HepG2 (cell line): ENCODE results near the gene UST. TPM values are rescaled to one million over a fixed set of nuclear protein-coding genes. Genes with fewer than 3 reads are reported as not detected.
A peak's percentile ranks its signal among the peaks of the same experiment; 100 is the strongest.

Source experiments
- EEA1 ChIP-seq: sonication (generic); formaldehyde crosslinking; IDR thresholded peaks from 2 replicates; pipeline ENCODE4 v1.5.1; 2020; ENCODE audit warnings: mild to moderate bottlenecking, missing genetic modification reagents, borderline replicate concordance
- EED ChIP-seq: sonication (generic); formaldehyde crosslinking; IDR thresholded peaks from 2 replicates; pipeline ENCODE4 v1.5.0; 2020; ENCODE audit warnings: mild to moderate bottlenecking, missing genetic modification reagents
- FOXK1 ChIP-seq: sonication (generic); formaldehyde crosslinking; IDR thresholded peaks from 2 replicates; pipeline ENCODE4 v1.4.0; 2020; ENCODE audit warnings: low read depth, missing genetic modification reagents, borderline replicate concordance
- HNF4A ChIP-seq: sonication (generic); formaldehyde crosslinking; IDR thresholded peaks from 2 replicates; pipeline ENCODE4 v1.4.0; 2020; ENCODE audit warnings: missing genetic modification reagents
- KLF12 ChIP-seq: sonication (generic); formaldehyde crosslinking; IDR thresholded peaks from 2 replicates; pipeline ENCODE4 v1.4.0; 2020; ENCODE audit warnings: missing genetic modification reagents, borderline replicate concordance
- MIER2 ChIP-seq: IDR thresholded peaks from 2 replicates; pipeline ENCODE4 v1.6.1; 2016; ENCODE audit warnings: missing biosample characterization, missing genetic modification reagents
- RFX1 ChIP-seq: fragments of 450-650 bp; IDR thresholded peaks from 2 replicates; pipeline ENCODE4 v1.6.1; 2017
- RORA ChIP-seq: sonication (generic); formaldehyde crosslinking; IDR thresholded peaks from 2 replicates; pipeline ENCODE4 v1.5.0; 2020; ENCODE audit warnings: mild to moderate bottlenecking, missing genetic modification reagents, moderate library complexity
- SATB2 ChIP-seq: sonication (generic); formaldehyde crosslinking; IDR thresholded peaks from 2 replicates; pipeline ENCODE4 v1.5.0; 2020; ENCODE audit warnings: missing genetic modification reagents
- TGIF2 ChIP-seq: IDR thresholded peaks from 2 replicates; pipeline ENCODE4 v1.6.1; 2016; ENCODE audit warnings: control low read depth, missing compliant biosample characterization
- U2AF1 ChIP-seq: fragments of 200-400 bp; formaldehyde crosslinking; optimal IDR thresholded peaks from 2 replicates; pipeline ENCODE3; 2017; ENCODE audit warnings: mild to moderate bottlenecking, low read depth, low read length
- YEATS2 ChIP-seq: sonication (generic); formaldehyde crosslinking; IDR thresholded peaks from 2 replicates; pipeline ENCODE4 v1.4.0; 2020; ENCODE audit warnings: missing genetic modification reagents, borderline replicate concordance
- ZNF124 ChIP-seq: sonication (generic); formaldehyde crosslinking; IDR thresholded peaks from 2 replicates; pipeline ENCODE4 v1.4.0; 2020; ENCODE audit warnings: missing genetic modification reagents
- ZNF382 ChIP-seq: sonication (generic); formaldehyde crosslinking; IDR thresholded peaks from 2 replicates; pipeline ENCODE4 v1.5.0; 2020; ENCODE audit warnings: missing genetic modification reagents, mild to moderate bottlenecking, borderline replicate concordance
- ZNF740 ChIP-seq: sonication (generic); formaldehyde crosslinking; IDR thresholded peaks from 2 replicates; pipeline ENCODE4 v1.4.0; 2020; ENCODE audit warnings: missing genetic modification reagents
- ZNF841 ChIP-seq: sonication (generic); formaldehyde crosslinking; IDR thresholded peaks from 2 replicates; pipeline ENCODE4 v1.8.1; 2023; ENCODE audit warnings: missing genetic modification reagents, borderline replicate concordance
- polyA plus RNA-seq, 8 experiments: library from polyadenylated mRNA; depleted of rRNA in 3 of 8; stranded (reverse) in 7 of 8; unstranded in 1 of 8; fragments of >200 nt; fragmentation: Illumina TruSeq in 4 of 8; extraction: Trizol in 4 of 8; gene quantifications; 2 replicates each; pipeline versions ENCODE4 v1.2.1 to v1.2.3, GENCODE V29; 2011 to 2016; ENCODE audit warnings: low read depth in 4 of 8, missing spikeins in 1 of 8, mixed read lengths in 1 of 8; ENCODE audit not compliant: insufficient read depth in 1 of 8
- total RNA-seq, 5 experiments: library from RNA; depleted of rRNA; stranded (reverse); fragments of >200 nt; fragmentation: Illumina TruSeq; extraction: Trizol; gene quantifications; 2 replicates each; pipeline ENCODE4 v1.2.3, GENCODE V29; 2016; ENCODE audit warnings: low read depth in 1 of 5
- TF ChIP-seq, protein P1 (sequence below): sonication (generic); formaldehyde crosslinking; IDR thresholded peaks from 2 replicates; pipeline ENCODE4 v1.9.0; 2022; ENCODE audit warnings: low read depth, missing genetic modification reagents
- TF ChIP-seq, protein P2 (sequence below): sonication (generic); formaldehyde crosslinking; conservative IDR thresholded peaks from 2 replicates; pipeline ENCODE4 v1.8.0; 2022; ENCODE audit warnings: missing genetic modification reagents
- TF ChIP-seq, protein P3 (sequence below): sonication (generic); formaldehyde crosslinking; IDR thresholded peaks from 2 replicates; pipeline ENCODE4 v1.5.0; 2020; ENCODE audit warnings: mild to moderate bottlenecking, missing genetic modification reagents, moderate library complexity
- TF ChIP-seq, protein P4 (sequence below): conservative IDR thresholded peaks from 2 replicates; pipeline ENCODE4 v1.6.1; 2018; ENCODE audit warnings: missing genetic modification reagents
- TF ChIP-seq, protein P5 (sequence below): IDR thresholded peaks from 2 replicates; pipeline ENCODE4 v1.6.1; 2016; ENCODE audit warnings: low read depth, borderline replicate concordance
- TF ChIP-seq, protein P6 (sequence below): sonication (generic); formaldehyde crosslinking; IDR thresholded peaks from 2 replicates; pipeline ENCODE4 v1.5.1; 2020; ENCODE audit warnings: mild to moderate bottlenecking, missing genetic modification reagents, borderline replicate concordance

Gene UST
- total and polyA plus RNA-seq, 2 of the 13 experiments (the other 11 are each of a cell fraction or from before 2014, with no cell fraction given) = 0.27 TPM; not detected in 1

DNA sequence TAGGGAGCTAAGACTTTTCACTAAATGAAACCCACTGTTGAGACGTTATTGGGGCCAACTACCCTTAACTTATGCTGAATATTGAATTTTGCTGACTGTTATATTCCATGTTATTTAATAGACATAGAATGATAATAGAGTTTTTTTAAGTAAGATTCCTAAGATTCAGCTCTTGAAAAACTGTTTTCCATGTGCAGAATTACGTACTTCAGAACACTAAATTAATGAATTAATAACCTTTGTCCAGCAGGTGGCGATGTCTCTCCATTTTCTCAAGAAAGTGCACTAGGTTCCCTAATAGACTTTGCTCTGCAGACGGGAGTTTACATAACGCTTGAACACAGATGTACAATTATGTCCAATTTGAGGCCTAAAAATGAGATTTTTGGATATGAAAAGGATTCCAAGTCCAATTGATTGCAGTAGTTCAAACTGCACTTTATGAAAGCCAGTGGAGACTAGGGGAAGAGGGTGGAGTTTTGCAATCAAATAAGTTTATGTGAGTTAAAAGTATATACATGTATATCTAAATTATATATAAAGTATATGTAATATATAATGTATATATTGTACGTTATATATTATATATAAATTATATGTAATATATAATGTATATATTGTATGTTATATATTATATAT lies 282.1 kb downstream of the UST start (continued):
- TF ChIP-seq, protein P1, sequence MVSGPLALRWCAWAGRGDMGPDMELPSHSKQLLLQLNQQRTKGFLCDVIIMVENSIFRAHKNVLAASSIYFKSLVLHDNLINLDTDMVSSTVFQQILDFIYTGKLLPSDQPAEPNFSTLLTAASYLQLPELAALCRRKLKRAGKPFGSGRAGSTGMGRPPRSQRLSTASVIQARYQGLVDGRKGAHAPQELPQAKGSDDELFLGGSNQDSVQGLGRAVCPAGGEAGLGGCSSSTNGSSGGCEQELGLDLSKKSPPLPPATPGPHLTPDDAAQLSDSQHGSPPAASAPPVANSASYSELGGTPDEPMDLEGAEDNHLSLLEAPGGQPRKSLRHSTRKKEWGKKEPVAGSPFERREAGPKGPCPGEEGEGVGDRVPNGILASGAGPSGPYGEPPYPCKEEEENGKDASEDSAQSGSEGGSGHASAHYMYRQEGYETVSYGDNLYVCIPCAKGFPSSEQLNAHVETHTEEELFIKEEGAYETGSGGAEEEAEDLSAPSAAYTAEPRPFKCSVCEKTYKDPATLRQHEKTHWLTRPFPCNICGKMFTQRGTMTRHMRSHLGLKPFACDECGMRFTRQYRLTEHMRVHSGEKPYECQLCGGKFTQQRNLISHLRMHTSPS (CRISPR knock-in tag) = no peak
- TF ChIP-seq, protein P2, sequence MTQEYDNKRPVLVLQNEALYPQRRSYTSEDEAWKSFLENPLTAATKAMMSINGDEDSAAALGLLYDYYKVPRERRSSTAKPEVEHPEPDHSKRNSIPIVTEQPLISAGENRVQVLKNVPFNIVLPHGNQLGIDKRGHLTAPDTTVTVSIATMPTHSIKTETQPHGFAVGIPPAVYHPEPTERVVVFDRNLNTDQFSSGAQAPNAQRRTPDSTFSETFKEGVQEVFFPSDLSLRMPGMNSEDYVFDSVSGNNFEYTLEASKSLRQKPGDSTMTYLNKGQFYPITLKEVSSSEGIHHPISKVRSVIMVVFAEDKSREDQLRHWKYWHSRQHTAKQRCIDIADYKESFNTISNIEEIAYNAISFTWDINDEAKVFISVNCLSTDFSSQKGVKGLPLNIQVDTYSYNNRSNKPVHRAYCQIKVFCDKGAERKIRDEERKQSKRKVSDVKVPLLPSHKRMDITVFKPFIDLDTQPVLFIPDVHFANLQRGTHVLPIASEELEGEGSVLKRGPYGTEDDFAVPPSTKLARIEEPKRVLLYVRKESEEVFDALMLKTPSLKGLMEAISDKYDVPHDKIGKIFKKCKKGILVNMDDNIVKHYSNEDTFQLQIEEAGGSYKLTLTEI = no peak
- TF ChIP-seq, protein P3, sequence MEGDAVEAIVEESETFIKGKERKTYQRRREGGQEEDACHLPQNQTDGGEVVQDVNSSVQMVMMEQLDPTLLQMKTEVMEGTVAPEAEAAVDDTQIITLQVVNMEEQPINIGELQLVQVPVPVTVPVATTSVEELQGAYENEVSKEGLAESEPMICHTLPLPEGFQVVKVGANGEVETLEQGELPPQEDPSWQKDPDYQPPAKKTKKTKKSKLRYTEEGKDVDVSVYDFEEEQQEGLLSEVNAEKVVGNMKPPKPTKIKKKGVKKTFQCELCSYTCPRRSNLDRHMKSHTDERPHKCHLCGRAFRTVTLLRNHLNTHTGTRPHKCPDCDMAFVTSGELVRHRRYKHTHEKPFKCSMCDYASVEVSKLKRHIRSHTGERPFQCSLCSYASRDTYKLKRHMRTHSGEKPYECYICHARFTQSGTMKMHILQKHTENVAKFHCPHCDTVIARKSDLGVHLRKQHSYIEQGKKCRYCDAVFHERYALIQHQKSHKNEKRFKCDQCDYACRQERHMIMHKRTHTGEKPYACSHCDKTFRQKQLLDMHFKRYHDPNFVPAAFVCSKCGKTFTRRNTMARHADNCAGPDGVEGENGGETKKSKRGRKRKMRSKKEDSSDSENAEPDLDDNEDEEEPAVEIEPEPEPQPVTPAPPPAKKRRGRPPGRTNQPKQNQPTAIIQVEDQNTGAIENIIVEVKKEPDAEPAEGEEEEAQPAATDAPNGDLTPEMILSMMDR (CRISPR knock-in tag) = peak; percentile 92
- TF ChIP-seq, protein P4, sequence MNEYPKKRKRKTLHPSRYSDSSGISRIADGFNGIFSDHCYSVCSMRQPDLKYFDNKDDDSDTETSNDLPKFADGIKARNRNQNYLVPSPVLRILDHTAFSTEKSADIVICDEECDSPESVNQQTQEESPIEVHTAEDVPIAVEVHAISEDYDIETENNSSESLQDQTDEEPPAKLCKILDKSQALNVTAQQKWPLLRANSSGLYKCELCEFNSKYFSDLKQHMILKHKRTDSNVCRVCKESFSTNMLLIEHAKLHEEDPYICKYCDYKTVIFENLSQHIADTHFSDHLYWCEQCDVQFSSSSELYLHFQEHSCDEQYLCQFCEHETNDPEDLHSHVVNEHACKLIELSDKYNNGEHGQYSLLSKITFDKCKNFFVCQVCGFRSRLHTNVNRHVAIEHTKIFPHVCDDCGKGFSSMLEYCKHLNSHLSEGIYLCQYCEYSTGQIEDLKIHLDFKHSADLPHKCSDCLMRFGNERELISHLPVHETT (CRISPR knock-in tag) = no peak
- TF ChIP-seq U2AF1 = no peak
- TF ChIP-seq SATB2 (CRISPR knock-in tag) = no peak
- TF ChIP-seq, protein P5, sequence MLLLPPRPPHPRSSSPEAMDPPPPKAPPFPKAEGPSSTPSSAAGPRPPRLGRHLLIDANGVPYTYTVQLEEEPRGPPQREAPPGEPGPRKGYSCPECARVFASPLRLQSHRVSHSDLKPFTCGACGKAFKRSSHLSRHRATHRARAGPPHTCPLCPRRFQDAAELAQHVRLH (CRISPR knock-in tag) = no peak
- TF ChIP-seq, protein P6, sequence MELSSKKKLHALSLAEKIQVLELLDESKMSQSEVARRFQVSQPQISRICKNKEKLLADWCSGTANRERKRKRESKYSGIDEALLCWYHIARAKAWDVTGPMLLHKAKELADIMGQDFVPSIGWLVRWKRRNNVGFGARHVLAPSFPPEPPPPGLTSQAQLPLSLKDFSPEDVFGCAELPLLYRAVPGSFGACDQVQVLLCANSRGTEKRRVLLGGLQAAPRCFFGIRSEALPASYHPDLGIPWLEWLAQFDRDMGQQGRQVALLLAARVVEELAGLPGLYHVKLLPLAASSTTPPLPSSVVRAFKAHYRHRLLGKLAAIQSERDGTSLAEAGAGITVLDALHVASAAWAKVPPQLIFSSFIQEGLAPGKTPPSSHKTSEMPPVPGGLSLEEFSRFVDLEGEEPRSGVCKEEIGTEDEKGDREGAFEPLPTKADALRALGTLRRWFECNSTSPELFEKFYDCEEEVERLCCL (CRISPR knock-in tag) = no peak
- no peak for TF ChIP-seq MIER2 (CRISPR knock-in tag)
- no peak for TF ChIP-seq EEA1 (CRISPR knock-in tag)
- no peak for TF ChIP-seq RFX1
- no peak for TF ChIP-seq ZNF841 (CRISPR knock-in tag)
- TF ChIP-seq HNF4A = peak; percentile 97
- TF ChIP-seq RORA (CRISPR knock-in tag) = no peak
- TF ChIP-seq EED = no peak
- peak; percentile 65; the same call in 1 of the 2 replicates for TF ChIP-seq YEATS2 (CRISPR knock-in tag)
- TF ChIP-seq TGIF2 = no peak
- TF ChIP-seq ZNF124 = no peak; the same call in 1 of the 2 replicates
- 0 out of 2 replicates have a peak, but pooled peaks have one; percentile 24 for TF ChIP-seq FOXK1 (CRISPR knock-in tag)
- TF ChIP-seq KLF12 = no peak
- no peak for TF ChIP-seq ZNF382
- no peak for TF ChIP-seq ZNF740
